UCSD-AML1 (cell line): ENCODE measurements around the gene BACE1.
"Not testable (repeated sequence)": the region's sequence is repeated elsewhere in the genome, so short reads cannot be mapped to it uniquely, and the experiment has no call there.

Experiments
- DNase-seq: peaks from one replicate; lab custom pipeline; 2025; ENCODE audit not compliant: unreplicated experiment; lab: John Stamatoyannopoulos, UW

The BACE1 gene

DNA sequence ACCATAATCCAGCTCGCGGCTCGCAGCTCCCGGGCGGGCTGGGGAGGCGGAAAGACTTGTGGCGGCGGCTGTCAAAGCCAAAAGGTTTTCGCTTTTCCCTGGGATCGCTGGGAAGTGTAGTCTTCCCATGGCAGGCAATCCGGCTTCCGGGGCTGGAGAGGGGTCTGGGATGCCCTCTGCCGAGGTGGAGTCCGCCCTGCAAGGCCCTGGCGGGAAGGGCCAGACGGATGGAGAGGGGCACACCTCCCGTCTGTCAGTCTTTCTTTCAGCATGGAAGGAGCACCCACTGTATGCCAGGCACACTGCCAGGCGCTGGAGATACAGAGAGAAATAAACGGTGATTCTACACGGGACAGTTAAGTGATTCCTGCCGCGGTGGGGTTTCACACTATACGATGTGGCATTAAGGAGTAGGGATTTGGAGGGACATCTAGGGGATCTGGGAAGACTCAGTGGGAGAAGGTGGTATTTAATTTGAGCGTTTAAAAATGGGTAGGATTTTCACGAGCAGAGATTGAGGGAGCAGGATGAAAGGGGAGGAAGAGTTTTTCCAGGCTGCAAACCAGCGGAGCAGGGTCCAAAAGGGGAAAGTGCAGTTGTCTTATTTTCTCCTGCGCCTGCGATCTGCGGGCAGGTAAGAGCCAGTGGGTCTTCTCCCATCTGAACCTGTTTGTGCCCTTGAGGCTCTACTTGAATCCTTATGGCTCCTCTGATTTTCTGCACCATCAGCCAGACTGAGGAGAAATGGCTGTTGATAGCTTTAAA, at the start of gene BACE1:
BACE1 (minus strand) TSS at position 60 of the 765 bp plus-strand sequence. CDS start 461 bp downstream, outside the sequence.
- DNase-seq: peak; percentile 82

DNA sequence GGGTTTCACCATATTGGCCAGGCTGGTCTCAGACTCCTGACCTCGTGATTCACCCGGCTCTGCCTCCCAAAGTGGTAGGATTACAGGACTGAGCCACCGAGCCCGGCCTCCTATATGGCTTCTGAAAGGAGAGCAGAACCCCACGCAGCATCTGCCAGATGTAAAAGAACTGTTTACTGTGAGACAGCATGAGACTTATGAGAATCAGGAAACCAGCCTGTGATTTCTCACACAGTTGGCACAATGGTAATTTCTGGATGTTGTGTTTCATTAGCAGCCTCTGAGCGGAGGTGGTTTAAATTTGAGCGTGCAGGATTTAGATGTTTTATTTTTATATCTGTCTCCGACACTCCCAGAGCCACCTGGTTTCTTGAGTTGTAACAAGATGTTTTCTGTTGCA, 45.4 kb upstream of the BACE1 start:
- DNase-seq: no peak

DNA sequence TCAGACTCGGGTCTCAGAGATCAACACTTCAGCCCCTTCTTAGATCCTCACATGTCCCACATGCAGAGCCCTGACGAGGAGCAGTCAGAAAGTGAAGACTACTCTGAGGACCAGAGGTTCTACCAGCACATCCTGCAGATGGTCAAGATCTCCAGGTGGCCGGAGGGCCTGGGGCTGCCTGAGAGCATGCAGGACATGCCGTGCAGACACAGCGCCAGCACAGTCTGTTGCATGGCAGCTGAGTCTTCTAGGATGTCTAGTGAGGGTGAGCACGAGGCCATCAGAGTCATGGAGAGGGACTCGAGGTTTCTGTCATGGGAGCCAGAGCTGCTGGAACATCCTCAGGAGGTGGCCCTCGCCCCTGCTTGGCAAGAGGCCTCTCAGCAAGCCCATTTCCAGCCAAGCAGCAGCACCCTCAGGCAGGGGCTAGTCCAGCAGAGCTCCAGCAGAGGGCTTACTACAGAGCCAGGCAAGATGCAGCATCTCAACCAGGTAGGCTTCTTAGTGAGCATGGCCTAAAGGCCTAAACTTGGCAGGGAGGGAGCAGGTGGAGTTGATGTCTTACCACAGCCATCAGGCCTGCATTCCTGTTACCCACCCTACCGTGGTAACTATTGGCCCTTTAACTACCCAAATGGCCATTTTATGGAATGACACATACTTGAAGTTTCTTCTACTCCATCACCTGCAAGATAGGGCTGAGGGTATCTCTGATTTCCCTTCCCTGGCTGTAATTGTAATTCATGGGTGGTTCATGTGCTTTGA, 40.3 kb upstream of the BACE1 start:
- DNase-seq: no peak

DNA sequence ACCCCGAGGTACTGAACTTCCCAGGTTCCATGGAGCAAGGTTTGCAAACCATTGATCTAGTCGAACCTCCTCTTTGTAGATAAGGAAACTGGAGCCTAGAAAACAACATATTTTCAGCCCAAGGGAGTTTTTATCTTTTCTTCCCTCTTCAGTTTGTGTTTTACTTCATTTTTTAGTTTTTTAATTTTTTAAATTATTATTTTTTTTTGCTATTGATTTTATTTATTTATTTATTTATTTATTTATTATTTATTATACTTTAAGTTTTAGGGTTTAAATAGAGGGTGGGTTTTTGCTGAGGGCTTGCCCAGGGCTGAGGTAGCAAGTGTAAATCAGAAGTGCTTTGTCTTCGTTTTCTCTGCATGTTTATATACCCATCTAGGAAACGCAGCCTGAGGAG, 38.5 kb upstream of the BACE1 start:
- DNase-seq: no peak

DNA sequence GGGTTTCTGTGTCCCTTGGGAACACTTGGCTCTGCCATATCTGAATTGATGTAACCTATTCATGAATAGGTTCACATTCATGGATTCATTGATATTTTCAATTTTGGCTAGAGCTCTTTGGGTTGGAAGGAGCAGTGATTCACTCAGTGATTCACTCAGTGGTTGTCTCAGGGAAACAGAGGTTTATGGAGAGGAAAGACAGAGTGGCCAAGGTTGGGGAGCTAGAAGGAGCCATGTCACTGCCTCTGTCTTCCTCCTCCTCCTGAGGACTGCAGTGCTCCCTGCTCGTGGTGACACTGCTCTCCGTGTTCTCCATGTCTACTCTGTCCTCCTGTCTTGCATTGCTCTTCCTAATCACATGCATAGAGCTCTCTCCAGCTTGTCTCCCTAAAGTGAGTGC, 29.0 kb upstream of the BACE1 start:
- DNase-seq: no peak

DNA sequence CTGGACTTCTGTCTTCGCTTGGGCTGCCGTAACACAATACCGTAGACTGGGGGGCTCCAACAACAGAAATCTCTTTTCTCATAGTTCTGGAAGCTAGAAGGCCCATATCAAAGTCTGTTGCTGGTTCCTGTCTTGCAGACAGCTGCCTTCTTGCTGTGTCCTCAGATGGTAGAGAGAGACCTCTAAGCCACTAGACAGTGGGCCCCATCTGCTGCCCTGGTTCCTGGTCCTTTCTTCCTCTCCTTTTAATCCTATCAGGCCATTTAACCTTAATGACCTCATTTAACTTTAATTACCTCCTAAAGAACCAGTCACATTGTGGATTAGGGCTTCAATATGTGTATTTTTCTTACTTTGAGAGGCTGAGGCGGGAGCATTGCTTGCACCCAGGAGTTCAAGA, 21.0 kb upstream of the BACE1 start:
- DNase-seq: no peak

DNA sequence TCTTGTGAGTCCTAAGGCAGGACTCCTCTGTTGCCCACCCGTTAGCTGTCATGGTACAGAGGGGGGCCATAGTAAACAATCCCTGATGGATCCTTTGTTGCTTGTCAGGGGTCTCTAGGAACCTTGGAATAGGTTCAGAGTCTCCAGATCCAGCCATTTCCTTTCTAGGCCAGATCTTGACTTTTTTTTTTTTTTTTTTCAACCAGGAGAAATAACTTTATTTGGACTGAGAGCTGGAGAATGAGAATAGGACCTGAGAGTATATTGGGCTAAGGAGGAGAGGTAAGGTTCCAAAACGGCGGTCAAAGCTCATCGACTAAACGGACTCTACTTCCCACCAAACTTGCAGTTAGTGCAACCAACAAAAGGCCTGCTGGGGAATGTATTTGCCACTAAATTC, 19.3 kb upstream of the BACE1 start:
- no peak for DNase-seq

DNA sequence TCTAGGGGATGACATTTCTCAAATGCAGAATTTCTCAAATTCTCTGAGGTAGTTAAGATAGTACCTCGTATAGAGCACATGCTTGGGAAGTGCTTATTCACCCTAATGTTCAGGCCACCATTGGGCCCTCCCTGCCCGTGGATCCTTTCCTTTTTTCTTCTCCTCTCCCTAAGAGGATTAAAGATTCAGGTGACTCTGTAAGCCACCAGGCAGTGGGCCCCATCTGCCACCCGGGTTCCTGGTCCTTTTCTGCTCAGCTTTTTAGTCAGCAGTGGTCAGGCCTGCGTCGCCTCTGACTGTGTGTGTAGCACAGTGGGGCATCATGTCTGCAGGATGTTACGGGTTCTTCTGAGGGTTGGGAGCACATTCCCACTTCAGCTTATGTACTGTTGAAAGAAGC, 18.8 kb upstream of the BACE1 start:
- DNase-seq: no peak

DNA sequence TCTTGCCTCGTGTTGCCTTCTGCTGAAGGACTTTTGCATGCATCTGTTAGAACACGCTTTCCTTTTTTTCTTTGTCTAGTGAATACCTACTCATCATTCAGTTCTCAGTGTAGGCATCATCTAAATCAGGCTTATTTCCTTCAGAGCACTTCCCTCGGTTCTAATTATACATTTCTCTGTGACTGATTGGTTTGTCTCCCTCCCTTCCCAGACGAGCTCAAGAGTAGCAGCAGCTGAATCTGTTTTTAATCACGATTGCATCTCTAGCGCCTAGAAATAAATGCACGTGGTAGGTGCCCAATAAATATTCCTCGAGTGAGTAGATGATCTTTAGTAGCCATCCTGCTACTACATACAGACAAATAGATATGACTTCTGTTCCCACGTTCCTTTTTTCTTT, 17.9 kb upstream of the BACE1 start:
- DNase-seq: no peak

DNA sequence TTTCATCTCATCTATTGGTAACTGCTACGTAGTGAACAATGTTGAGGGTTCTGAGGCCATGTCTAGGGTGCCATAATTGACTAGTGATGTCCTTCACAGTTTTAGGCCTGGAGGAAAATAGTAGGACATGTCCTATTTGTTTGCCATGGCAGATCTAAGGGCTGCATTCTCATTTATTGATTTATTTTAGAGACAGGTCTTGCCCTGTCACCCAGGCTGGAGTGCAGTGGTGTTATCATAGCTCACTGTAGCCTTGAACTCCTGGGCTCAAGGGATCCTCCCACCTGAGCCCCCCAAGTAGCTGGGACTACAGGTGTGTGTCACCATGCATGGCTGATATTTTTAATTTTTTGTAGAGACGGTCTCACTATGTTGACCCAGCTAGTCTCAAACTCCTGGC, 16.8 kb upstream of the BACE1 start:
- DNase-seq: no peak

DNA sequence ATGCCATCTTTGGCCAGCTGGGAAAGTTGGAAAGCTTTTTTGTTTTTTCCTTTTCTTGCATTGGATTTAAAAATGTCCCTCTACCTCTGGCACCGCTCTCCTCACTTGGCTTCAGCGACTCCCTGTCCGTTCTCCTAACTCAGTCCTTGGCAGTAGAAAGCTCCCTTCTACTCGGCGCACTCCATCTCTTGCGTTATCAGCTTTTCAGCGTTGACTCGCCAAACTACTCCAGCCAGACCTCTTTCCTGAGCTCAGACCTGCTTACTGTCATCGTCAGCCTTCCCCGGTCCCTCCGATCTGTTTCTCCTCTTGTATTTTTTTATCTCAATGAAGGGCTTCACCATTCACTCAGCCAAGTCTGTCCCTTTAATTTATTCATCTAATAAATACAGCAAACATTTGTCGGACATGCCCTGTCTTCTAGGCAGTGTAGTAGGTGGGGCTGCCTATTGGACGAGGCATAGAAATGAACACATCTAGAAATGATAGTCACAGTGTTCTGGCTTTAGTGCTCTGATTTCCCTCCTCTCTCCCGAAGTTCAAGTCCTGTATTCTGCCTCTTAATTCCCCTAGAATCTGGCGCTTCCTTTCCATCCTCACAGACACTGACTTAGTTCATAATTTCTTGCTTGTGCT, 12.4 kb upstream of the BACE1 start:
- DNase-seq: peak; percentile 35

DNA sequence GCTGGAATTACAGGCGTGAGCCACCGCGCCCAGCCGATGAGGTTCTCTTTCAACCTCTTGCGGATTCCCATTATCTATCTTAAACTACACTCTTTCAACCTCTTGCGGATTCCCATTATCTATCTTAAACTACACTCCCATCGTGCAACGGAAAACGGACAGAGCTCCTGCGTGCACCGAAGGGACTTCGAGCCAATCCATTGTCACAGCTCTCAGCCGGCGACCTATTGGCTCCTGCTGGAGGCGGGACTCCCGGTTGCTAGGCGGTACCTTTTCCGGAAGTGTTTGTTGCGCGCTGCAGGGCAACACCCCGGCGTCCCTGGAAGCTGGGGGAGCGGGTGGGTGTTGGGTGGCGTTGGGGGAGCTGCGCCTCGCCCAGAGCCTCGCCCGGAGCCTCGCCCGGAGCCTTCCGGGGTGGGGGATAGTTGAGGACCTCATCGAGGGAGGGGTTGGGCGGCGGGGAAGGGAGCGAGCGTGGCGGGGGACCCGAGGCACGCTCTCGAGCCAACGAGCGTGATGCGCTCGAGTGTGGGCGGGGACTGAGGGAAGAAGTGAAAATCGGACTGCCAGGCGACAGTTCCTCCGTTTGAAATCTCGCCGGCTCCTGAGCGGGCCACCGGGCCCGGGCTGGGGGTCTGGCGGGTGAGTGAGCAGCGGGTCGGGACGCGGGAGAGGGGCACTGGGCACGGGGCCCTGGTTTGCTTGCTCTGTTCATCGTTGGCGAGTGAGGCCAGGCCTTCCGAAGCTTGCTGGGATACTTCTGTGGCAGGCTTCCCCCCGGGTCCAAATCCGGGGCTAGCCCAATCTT, 11.7 kb upstream of the BACE1 start, which contains the start of gene CEP164:
CEP164 (plus strand) TSS at position 288 of the 808 bp plus-strand sequence. CDS start 10,733 bp downstream, outside the sequence.
- peak; percentile 91 for DNase-seq

DNA sequence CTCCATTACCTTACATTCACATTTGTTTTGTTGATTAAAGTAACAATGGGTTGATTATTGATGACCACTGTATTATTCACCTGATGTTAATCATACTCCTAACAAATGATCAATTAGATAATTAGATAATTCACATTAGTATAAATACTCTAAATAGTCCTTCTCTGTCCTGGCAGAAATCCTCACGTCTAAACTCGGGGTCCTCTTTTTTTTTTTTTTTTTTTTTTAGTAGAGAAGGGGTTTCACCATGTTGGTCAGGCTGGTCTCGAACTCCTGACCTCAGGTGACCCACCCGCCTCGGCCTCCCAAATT, 11.2 kb upstream of the BACE1 start:
- DNase-seq: not testable (repeated sequence)

DNA sequence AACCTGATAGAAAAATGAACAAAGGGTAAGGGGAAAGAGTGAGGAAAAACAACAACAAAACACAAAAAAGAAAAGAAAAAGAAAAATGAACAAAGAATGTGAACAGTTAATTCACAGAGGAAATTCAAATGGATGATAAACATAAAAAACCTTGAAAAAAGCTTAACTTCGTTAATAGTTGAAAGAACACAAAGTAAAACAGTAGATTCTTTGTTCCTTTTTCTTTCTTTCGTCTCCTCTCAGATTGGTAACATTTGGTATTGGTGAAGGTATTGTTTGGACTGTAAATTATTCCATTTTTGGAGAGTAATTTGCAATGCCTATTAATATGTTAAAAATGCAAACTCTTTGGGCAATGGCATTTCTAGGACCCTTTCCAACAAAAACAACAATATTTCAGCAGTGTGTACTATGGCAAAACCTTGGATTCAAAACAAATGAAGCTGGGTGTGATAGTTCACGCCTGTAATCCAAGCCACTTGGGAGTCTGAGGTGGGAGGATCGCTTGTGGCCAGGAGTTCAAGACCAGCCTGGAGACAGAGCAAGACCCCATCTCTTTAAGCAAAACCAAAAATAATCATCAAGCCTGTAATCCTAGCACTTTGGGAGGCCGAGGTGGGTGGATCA, 3.3 kb upstream of the BACE1 start:
- DNase-seq: no peak

DNA sequence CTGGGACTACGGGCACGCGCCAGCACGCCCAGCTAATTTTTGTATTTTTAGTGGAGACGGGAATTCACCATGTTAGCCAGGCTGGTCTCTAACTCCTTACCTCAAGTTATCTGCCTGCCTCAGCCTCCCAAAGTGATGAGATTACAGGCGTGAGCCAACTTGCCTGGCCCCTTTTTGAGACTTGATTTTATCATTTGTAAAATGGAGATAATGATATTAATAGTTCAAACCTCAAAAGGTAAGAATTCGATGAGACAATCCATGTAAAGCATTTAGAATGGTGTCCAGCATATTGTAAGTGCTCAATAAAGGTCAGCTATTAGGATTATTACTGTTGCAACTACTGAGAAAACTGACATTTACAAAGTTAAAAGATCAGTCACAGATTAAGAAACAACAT, 2.7 kb upstream of the BACE1 start:
- no peak for DNase-seq

DNA sequence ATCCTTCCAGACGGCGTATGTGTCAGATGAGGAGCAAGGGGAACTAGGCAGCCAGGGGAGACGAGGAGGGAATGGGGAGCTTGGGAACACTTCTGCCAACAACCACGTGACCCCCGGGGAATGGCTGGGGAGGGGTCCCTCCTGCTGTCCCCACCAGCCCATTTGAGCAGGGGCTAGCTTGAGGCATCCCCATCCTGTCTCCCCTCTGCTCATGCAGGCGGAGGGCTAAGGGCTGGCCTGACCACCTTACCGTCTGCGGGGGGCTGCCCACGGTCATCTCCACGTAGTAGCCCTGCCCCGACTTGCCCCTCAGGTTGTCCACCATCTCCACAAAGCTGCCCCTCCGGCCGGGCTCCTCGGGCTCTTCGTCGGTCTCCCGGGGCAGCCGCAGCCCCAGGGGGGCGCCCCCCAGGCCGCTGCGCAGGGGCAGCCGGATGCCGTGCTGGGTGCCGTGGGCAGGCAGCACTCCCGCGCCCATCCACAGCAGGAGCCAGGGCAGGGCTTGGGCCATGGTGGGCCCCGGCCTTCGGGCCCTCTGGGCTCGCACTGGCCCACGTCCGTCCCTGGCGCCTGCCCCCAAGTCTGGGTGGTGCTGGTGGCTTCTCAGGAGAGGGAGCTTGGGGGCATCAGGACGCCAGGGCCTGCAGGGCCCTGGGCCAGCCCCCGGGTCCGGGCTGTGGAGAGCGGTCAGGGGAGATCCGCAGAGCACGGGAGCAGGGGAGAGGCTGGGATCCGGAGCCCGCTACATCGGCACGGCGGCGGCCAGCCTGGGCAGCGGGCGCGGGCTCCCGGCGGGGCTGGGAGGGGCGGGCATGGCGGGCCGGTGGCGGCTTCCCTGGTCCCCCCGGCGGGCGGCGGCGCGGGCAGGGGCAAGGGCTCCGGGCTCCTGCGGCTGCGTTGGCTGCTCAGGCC, 515 bp downstream of the BACE1 start:
- DNase-seq: no peak

DNA sequence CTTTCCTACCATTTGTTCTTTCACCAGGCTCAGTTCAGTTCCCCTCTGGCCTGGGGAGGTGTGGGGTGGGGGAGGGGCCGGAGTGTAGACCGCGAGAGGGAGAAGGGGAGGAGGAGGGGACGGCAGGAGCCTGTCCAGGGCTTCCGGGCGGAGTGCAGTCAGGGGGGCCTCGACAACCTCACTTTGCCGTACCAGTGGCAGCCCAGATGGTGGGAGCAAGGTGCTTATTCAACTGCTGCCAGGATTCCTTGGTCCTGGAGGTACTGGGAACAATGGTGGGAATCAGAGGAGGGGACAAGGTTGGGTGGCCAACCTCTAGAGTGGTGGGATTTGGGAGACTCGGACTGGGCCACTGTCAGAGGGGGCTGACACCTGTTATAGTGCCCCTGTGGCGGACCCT, 1.2 kb downstream of the BACE1 start:
- DNase-seq: peak; percentile 61

DNA sequence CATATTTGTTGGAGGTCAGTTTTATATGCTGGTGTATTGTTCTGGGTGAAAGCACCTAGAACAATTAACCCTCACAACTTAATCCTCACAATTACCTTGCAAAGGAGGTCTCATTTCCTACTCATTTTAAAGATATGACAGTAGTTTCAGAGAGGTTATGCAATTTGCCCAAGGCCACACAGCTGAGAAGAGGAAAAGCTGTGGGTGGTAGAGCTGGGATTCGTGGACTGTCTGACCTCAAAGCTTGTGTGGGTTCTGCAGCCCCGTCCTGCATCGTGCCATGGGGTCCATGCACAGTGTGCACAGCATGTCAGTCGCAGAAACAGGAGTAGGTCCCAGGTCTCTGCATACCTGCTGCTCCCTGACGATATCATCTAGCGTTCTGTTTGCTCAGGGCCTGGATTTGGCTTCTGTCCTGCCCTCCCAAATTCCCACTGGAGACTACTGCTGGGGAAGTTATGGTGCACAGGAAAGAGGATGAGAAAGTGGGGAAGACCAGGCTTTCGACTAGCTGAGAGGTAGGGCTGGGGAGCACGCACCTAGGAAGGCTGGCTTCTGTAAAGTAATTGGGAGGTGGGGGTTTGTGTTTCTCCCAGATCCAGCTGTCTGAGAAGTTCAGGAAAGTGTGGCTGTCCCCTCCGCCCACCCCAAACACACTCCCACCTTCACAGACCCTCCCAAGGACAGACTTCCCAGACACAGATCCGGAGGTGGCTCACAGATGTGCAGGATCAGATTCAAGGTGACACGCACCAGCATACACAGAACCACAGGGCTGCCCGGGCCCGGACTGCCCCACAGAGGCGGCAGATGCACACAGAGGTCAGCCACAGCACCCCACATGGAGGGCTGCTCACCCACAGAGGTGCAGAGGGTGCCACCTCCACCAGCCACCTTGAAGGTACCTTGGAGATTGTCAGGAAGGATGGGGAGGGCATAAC, 2.0 kb downstream of the BACE1 start:
- no peak for DNase-seq

DNA sequence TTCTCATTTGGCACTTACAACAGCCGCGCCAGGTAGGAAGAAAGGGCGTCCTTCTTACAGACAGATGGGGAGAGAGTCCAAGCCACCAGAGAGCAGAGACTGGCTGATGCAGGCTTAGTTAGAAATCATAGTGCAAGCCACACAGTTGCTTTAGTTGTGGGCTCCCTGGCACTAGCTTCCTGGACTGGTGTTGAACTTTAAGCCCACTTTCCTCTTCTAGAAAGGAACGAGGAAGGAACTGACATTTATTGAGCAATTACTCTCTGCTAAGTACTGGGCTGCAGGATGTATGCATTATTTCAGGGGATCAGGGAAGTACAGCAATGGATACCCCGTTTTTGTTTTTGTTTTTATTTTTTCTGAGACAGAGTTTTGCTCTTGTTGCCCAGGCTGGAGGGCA, 3.0 kb downstream of the BACE1 start:
- DNase-seq: no peak
